Measurements from ENCODE around the gene LSS.

- no peak for TF ChIP-seq CTCF (IDR thresholded peaks at IDR 0.05)
- no peak for TF ChIP-seq POLR2A (IDR thresholded peaks at IDR 0.05)
These were observed 36.1 kb upstream of the LSS start for GRCh38 chr21:46264690-46265144.

All from Peyer's patch (tissue), 4 donors.